Mesodermal cell (in vitro differentiated cells): ENCODE data around the gene AOC1.

Source experiments
- H3K27ac ChIP-seq: 2 replicates; pipeline ENCODE4 v1.7.0; 2013; ENCODE audit warnings: mild to moderate bottlenecking, low read depth, low read length, moderate library complexity; ENCODE audit not compliant: severe bottlenecking
- H3K36me3 ChIP-seq: 2 replicates; pipeline ENCODE4 v1.7.1; 2013; ENCODE audit warnings: mild to moderate bottlenecking, low read length, moderate library complexity; ENCODE audit not compliant: control insufficient read depth, insufficient read depth
- H3K4me1 ChIP-seq: one replicate; pipeline ENCODE4 v1.7.1; 2013; ENCODE audit warnings: mild to moderate bottlenecking, low read length; ENCODE audit not compliant: insufficient read depth, control insufficient read depth, poor library complexity, severe bottlenecking
- H3K4me3 ChIP-seq: 2 replicates; pipeline ENCODE4 v1.7.0; 2013; ENCODE audit warnings: low read length, control low read depth, mild to moderate bottlenecking; ENCODE audit not compliant: insufficient read depth, poor library complexity, severe bottlenecking; ENCODE audit errors: extremely low read depth
- H3K9me3 ChIP-seq: 2 replicates; pipeline ENCODE4 v1.7.1; 2013; ENCODE audit warnings: mild to moderate bottlenecking, low read length, moderate library complexity; ENCODE audit not compliant: control insufficient read depth
- WGBS, 2 experiments: methylation state at CpG; one replicate each; pipeline ENCODE4 v1.1.5; 2013; ENCODE audit warnings: missing lambda C conversion rate in 2 of 2; ENCODE audit not compliant: insufficient coverage in 2 of 2; 5-methylcytosine and 5-hydroxymethylcytosine counted together

The AOC1 gene

DNA sequence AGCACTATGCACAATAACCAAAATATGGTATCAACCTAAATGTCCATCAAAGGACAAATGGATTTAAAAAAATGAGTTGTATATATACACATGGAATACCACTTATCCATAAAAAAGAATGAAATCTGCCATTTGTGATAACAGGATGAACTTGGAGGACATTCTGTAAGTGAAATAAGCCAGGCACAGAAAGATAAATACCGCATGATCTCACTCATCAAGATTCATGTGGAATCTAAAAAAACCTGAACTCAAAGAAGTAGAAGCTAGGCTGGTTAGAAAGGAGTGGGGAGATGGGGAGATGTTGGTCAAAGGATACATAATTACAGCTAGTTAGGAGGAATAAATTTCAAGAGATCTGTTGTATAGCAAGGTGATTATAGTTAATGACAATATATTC, 17.3 kb upstream of the AOC1 start:
- Histone ChIP-seq H3K27ac (no peak overlapping the region), H3K4me1 (no peaks in the 10 kb centered on the region), H3K36me3 (no peaks in the 10 kb centered on the region), H3K4me3 (no peak overlapping the region), H3K9me3 (no peaks in the 10 kb centered on the region)
- 100% methylated on average over 1 of the region's 1 CpG; no CpG with 5 or more reads in 1 of the 2 experiments for WGBS, 2 experiments

DNA sequence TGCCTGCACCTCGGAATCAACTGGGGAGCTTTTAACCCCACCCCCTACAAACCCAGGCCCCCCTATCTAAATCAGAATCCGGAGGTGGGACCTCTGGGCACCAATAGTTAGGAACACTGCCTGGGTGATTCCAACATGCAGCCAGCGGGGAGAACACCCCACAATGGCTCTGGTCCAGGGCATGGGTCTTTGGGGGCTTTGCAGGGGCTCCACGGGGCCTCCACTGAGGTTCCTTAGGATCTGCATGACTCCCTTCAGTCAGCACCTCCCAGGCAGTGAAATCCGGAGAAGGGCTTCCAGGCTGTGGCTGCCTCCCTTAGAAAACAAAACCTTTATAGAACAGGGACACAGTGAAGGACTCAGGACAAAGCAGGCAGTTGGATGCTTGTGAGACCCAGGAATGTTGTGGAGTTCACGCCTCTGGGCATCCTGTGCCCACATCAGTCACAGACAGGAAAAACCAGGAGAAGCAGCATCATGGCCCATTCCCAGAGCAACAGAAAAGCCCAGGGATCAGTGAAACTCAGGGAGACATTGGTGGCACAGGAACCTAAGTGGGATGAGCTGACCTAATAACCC, 16.5 kb upstream of the AOC1 start:
- Histone ChIP-seq H3K36me3 (no peaks in the 10 kb centered on the region), H3K9me3 (no peaks in the 10 kb centered on the region), H3K4me3 (no peak overlapping the region), H3K4me1 (no peaks in the 10 kb centered on the region), H3K27ac (no peak overlapping the region)
- WGBS, 2 experiments, result 74 to 91% methylated on average over 3 to 6 of the region's 6 CpGs

DNA sequence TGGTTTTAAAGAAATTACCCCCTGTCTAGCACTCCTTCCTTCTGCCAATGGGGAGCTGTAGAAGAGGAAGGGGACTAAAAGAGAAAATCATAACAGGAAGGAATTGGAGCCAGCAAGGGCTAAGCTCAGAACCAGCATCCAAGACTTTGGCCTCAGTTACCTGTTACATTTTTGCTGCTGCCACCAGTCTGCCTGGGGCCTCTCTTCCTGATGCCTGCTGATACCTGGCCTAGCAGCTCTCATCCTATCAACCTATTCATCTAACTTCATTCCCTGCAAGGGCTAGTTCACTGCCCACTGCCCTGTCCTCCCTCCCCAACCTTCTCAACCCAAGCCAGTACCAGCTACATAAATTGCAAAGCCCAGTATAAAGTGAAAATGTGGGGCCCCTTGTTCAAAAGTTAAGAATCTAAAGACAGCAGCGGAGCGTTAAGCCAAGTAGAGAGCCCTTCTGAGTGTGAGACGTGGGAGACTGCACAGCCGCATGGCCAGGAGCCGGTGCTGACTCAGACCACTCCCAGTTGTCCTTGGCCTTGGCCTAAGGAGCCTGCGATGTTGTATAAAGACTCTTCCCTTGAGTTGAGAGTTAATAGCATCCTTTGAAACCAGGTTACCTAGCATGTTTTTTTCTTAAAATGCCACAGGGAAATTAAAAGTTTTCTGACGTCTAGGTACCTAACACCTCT, 13.2 kb upstream of the AOC1 start:
- no peak overlapping the region for H3K4me3 ChIP-seq
- no peaks in the 10 kb centered on the region for H3K36me3 ChIP-seq
- WGBS, 2 experiments, result 85 to 89% methylated on average over 6 of the region's 7 CpGs
- no peak overlapping the region for H3K27ac ChIP-seq
- H3K9me3 ChIP-seq, result no peaks in the 10 kb centered on the region
- H3K4me1 ChIP-seq, result no peaks in the 10 kb centered on the region

DNA sequence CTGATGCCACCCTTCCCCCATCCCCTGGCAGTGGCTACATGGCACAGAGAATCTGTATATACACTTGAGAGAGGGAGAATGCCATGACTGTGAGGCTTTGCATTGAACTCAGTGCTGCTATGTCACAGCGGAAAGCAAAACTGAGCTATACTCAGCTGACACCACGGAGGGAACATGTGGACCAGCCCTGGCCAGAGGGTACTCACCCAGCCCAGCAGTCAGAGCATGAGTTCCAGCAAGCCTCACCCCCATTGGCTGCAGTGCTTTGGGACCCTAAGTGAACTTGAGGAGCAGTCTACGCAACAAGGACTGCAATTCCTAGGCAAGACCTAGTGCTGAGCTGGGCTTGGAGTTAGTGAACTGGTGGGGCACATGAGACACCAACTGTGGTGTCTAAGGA, 10.3 kb upstream of the AOC1 start:
- Histone ChIP-seq H3K36me3 (no peaks in the 10 kb centered on the region), H3K27ac (no peak overlapping the region), H3K9me3 (no peaks in the 10 kb centered on the region), H3K4me3 (no peak overlapping the region), H3K4me1 (no peaks in the 10 kb centered on the region)
- WGBS, 2 experiments, result 90 to 96% methylated on average over 3 of the region's 3 CpGs

DNA sequence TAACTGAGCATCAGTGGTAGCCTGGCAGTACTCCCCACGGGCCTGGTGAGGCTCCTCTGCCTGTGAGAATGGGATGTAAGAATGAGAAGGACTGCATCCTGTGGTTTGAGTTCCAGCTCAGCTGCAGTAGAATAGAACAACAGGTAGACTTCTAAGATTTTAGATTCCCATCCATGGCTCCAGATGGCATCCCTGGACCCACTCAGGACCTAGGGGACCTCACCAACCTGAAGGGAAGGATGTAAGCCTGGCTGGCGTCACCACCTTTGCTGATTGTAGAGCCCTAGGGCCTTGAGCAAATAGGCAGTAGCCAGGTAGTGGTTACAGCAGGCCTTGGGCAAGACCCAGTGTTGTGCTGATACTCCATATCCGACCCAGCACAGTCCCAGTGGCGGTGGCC, 9.6 kb upstream of the AOC1 start:
- Histone ChIP-seq H3K9me3 (no peaks in the 10 kb centered on the region), H3K4me1 (no peaks in the 10 kb centered on the region), H3K27ac (no peak overlapping the region), H3K36me3 (no peaks in the 10 kb centered on the region), H3K4me3 (no peak overlapping the region)
- WGBS, 2 experiments, result 88% methylated on average over 4 of the region's 4 CpGs; no CpG with 5 or more reads in 1 of the 2 experiments

DNA sequence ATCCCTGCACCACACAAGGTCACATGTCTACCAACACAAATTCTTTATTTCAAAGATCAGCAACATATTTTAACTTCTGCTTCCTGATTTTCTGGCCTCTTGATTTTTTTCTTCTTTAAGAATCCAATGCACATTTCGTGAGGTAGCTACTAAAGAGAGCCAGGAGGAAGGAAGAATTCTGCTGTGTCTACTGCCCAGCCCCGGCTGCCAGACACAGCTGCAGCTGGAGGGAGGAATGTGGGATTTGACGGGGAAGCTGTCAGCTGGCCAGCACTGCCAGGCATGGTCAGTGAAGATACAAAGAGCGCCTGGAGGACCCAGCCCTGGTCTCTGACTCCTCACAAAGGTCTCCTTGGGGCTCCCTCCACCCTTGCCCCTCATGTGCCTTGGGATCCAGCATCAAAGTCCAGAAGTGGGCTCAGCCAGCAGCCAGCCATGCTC, 6.9 kb upstream of the AOC1 start:
- Histone ChIP-seq H3K4me3 (no peak overlapping the region), H3K27ac (no peak overlapping the region)
- WGBS, 2 experiments, result 56 to 67% methylated on average over 3 of the region's 4 CpGs

DNA sequence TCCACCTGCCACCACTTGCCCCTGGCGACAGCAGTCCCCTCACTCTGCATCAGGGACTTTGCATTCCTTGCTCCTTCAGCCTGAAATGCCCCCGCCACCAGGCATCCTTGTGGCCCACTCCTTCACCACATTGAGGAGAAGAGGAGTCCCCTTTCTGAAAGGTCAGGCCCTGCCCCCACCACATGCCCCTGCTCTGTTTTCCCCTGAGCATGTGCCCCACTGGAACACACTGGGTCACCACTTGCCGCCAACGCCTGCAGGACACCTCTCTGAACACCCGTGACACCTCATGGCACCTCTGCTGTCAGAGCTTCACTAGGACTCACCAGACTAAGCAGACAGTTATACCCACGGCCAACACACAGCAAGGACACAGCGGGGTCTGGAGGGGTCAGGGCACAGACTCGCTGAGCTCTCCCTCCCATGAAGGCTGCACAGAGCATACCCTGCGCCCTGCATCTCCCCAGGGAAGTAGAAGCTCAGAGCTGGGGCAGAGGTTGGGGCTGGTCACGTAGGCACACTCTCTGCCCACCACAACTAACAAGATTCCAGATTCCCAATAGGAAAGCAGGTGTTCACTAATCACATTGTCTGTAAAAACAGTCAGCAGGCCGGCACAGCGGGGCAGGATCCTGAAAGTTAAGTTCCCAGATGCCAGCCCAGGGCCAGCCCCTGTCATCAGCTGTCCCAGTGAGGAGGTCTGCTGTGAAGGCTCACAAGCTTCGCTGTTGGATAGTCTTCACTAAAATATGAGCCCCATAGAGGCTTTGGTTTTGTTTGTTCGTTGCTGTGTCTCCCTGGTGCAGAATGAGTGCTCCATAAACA, 5.8 kb upstream of the AOC1 start:
- 89 to 96% methylated on average over 10 to 12 of the region's 14 CpGs for WGBS, 2 experiments
- no peaks in the 10 kb centered on the region for H3K4me1 ChIP-seq
- H3K36me3 ChIP-seq, result no peaks in the 10 kb centered on the region
- H3K4me3 ChIP-seq, result no peak overlapping the region
- no peaks in the 10 kb centered on the region for H3K9me3 ChIP-seq
- H3K27ac ChIP-seq, result no peak overlapping the region

More for the DNA sequence above, 6.9 kb upstream of the AOC1 start:
- H3K9me3 ChIP-seq, result no peaks in the 10 kb centered on the region
- H3K36me3 ChIP-seq, result no peaks in the 10 kb centered on the region
- H3K4me1 ChIP-seq, result no peaks in the 10 kb centered on the region

DNA sequence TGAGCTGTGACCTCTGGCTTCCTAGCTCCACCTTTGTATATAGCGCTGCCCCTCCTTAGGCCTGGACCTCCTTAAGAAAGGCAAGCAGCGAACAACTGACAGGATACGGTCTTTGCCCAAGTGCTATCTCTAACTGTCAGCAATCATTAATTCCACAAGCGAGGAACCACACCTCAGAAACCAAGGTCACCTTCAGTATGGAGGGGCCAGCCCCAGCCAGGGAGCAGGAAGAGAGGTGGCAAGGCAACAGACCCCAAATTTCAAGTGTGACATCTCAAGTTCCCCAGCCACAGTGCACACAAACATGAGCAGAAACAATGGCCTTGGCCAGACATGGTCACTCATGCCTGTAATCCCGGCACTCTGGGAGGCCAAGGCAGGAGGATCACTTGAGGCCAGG, 4.8 kb upstream of the AOC1 start:
- Histone ChIP-seq H3K9me3 (no peaks in the 10 kb centered on the region), H3K4me1 (no peaks in the 10 kb centered on the region), H3K36me3 (no peaks in the 10 kb centered on the region), H3K27ac (no peak overlapping the region), H3K4me3 (no peak overlapping the region)
- 92 to 98% methylated on average over 2 to 5 of the region's 5 CpGs for WGBS, 2 experiments

DNA sequence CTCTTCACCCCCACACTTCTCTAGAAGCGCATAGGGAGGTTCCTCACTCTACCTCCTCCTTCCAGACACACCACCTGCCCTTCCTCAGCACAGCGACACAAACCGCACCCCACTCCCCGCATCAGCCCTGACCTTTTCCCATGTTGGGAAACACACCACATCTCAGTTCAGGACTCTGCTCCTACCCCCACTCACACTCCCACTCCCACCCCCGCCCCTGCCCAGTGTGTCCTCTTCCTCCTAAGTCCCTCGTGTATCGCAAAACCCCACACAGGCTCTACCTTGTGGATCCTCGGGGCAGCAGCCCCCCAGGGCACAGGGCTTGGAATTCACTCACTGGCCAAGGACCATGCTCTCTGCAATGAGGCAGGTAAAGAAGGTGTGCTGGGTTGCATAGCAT, 4.2 kb upstream of the AOC1 start:
- no peak overlapping the region for H3K27ac ChIP-seq
- no peak overlapping the region for H3K4me3 ChIP-seq
- no peaks in the 10 kb centered on the region for H3K36me3 ChIP-seq
- 91 to 98% methylated on average over 5 to 8 of the region's 8 CpGs for WGBS, 2 experiments
- H3K4me1 ChIP-seq, result no peaks in the 10 kb centered on the region
- H3K9me3 ChIP-seq, result no peaks in the 10 kb centered on the region

DNA sequence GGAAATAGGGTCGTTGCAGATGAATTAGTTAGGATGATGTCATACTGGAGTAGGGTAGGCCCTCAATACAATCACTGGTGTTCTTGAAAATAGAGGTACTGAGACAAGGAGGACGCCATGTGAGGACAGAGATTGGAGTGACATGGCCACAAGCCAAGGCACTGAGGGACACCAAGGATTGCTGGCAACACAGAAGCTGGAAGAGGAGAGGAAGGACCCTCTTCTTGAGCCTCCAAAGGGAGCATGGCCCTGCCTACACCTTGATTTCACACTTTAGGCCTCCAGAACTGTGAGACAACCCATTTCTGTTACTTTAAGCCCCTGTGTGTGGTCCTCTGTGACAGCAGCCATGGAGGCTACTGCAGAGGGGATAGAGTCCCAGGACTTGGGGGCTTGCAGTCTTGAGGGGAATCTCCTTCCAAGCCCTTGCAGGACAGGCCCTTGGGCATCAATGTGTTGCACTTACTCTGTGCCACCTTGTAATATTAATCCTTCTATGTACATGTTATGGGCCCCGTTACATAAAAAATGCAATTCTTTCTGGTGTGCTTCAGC, 3.7 kb upstream of the AOC1 start:
- WGBS, 2 experiments, result 89 to 91% methylated on average over 2 to 3 of the region's 3 CpGs
- no peaks in the 10 kb centered on the region for H3K9me3 ChIP-seq
- H3K4me1 ChIP-seq, result no peaks in the 10 kb centered on the region
- no peak overlapping the region for H3K4me3 ChIP-seq
- H3K36me3 ChIP-seq, result no peaks in the 10 kb centered on the region
- H3K27ac ChIP-seq, result no peak overlapping the region
